GM19239 (cell line): Measurements from ENCODE around the gene SUB1.
A peak's percentile ranks its signal among the peaks of the same experiment; 100 is the strongest.
"Not testable (repeated sequence)": the region's sequence is repeated elsewhere in the genome, so short reads cannot be mapped to it uniquely, and the experiment has no call there.

Experiments
- DNase-seq: peaks from one replicate; pipeline ENCODE4 v3.0.0; 2011; ENCODE audit warnings: low spot score; ENCODE audit not compliant: insufficient read length
- FAIRE-seq: peaks from 2 replicates; lab custom pipeline; 2011; peaks lifted over from hg19 to GRCh38; lab: Jason Lieb, UNC

Gene SUB1

DNA sequence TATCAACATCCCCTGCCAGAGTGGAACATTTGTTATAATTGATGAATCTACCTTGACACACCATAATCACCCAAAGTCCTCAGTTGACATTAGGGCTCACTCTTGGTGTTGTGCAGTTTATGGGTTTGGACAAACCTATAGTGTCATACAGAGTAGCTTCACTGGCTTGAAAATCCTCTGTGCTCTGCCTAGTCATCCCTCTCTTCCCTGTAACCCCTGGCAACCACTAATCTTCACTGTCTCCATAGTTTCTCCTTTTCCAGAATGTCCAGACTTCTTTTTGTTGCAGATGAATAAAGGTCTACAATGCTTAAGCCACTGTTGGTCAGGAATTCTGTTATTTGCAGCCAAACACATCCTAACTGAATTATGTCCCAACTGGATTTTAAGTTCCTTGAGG is 22.5 kb upstream of the SUB1 start:
- DNase-seq (no peak), FAIRE-seq (no peak)

DNA sequence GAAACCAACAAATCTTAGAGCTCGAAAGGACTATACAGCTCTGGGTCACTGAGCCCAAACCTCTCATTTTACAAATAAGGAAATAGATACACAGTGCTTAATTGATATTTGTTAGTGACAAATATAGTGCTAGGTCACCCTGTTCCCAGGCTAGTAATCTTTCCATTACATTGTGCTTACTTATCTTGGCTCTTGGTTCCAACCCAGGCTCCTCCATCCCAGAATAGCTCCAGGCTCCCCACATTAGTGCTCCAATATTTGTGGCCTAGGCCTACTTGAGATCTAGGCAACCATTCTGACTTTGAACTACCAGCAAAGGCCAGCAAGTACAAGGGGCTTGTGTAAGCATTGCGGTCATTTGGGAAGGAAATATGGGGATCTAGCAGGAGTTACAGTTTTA is 21.7 kb upstream of the SUB1 start:
- FAIRE-seq (no peak), DNase-seq (no peak)

DNA sequence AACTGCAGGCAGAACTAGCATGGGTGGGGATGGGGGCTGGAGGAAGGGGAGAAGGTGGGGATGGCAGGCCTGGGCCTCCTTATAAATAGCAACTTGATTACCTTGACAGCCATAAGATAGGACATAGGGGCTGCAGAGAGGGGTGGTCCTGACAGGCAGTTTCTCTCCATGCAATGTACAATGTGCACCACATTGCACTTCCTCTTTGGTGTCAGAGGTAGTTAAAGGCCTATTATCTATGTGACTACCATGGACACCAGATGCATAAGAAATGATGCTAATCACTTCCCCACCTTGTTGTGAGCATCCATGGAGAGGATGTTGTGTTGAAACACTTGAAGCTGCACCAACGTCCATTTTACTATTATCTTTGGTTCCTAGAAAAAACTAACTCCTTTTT is 20.2 kb upstream of the SUB1 start:
- FAIRE-seq (no peak), DNase-seq (no peak)

DNA sequence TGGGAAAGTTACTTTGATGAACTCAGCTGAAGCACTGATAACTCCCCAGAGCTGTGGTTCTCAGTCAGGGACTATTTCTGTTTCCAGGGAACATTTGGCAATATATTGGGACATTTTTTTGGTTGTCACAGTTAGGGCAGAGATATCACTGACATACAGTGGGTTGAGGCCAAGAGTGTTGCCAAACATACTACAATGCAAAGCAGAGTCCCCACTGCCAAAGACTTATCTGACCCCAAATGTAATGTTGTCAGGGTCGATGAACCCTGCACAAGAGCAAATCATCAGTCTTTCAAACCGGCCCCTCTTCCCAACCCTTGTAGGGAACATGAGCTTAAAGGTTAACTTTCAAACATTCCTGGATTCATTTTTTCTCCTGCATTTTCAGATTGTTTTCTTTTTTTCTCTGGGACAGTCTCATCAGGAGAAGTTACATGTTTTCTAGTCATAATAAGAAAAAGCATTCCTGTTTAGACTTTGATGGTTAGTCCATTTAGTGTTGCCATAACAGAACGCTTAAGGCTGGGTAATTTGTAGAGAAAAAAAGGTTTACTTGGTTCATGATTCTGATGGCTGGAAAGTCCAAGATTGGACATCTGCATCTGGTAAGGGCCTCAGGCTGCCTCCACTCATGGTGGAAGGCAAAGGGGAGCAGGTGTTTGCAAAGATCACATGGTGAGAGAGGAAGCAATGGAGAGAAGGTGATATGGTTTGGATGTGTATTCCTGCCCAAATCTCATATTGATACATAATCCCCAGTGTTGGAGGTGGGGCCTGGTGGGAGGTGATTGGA is 18.8 kb upstream of the SUB1 start:
- no peak for DNase-seq
- no peak for FAIRE-seq

DNA sequence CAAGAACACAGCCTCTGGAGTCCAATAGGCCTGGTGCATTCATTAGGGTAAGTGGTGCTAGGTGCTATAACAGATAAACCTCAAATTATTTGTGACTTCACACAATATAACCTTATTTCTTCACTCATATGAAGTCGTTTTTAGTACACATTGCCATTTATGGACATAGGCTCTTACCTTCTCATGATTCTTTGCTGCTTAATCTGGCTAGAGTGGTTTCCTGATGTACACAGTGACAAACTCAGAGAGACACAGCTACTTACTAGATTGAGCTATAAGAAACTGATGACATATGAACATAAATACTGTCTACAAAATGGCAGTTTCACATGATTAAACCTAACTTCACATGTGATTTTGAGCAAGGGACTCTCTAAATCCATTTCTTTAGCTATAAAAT is 14.2 kb upstream of the SUB1 start:
- DNase-seq (no peak), FAIRE-seq (peak; percentile 28)

DNA sequence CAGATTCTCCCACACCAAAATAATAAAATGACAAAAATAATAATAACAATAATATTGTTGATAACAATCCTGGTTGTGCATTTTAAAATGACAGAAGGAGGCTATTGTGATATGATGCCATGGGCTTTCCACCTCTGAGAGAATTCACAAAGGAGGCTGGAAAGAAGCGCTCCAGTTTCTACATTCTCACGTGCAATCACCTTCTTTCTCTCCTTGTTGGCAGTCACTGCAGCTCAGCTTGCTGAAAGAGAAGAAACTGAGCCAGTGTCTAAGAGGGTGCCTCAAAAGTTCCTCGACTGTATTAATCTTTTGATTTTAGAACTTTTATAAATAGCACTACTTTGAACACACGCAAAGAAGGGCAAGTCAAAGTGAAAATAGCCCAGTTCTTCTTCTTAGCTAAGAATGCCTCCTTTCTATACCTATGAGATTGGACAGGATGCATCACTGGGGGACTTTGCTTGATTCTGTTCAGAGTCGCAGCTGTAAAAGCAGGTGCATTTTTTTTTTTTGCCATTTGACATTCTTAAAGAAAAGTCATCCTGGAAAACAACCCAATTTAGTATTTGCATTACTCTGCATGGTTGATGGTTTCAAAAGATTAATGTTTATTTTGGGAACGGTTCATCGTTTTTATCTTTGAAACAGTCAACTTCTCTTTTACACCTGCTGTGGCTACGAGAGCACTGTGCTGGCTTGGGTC is 12.4 kb upstream of the SUB1 start:
- FAIRE-seq (peak; percentile 97), DNase-seq (no peak)

DNA sequence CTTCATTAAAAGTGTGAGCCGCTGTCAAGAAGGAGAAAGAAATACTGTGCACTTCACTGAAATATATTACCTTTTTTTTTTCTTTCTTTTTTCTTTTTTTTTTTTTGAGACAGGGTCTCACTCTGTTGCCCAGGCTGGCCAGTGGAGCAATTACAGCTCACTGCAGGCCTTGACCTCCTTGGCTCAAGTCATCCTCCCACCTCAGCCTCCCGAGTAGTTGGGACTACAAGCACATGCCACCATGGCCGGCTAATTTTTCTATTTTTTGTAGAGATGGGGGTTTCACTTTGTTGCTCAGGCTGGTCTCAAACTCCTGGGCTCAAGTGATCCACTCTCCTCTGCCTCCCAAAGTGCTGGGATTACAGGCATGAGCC is 11.9 kb upstream of the SUB1 start:
- not testable (repeated sequence) for FAIRE-seq

DNA sequence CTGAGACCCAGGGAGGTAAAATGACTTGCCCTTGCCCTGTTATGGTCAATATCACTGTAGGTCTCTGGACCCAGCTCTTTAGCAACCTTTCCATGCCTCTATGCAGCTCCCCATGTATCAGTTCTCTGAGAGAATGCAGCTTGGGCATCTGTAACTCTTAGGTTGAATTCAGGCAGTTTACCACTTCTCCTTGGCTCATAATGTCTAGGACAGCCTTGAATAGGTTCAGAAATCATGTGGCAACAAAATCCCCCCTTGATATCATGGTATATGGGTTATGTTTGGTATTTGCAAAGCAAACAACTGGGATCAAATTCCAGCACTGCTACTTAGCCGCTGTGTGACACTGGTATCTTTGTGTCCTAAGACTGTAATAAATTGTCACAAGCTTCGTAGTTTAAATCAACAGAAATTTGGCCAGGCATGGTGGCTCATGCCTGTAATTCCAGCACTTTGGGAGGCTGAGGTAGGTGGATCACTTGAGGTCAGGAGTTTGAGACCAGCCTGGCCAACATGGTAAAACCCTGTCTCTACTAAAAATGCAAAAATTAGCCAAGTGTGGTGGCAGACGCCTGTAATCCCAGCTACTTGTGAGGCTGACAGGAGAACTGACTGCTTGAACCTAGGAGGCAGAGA is 10.7 kb upstream of the SUB1 start:
- FAIRE-seq (no peak), DNase-seq (no peak)

More for the DNA sequence above, 11.9 kb upstream of the SUB1 start:
- not testable (repeated sequence) for DNase-seq

DNA sequence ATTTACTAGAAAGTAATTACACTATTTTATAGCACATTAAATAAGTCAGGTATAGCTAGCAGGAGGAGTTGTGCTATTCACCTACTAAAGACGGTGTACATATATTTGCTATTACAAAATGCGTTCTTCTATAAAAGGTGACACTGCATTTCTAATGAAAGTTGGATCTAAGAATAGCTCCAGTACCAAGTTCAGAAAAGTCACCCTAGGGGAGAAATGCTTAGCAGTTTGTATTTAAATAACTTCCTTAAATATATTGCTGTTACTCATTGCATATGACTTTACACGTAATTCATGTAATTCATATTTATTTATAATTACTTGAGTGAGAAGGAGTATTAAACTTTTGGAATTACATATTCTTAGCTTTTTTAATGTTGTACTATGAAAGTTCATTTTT is 7.0 kb upstream of the SUB1 start:
- FAIRE-seq (no peak), DNase-seq (no peak)

DNA sequence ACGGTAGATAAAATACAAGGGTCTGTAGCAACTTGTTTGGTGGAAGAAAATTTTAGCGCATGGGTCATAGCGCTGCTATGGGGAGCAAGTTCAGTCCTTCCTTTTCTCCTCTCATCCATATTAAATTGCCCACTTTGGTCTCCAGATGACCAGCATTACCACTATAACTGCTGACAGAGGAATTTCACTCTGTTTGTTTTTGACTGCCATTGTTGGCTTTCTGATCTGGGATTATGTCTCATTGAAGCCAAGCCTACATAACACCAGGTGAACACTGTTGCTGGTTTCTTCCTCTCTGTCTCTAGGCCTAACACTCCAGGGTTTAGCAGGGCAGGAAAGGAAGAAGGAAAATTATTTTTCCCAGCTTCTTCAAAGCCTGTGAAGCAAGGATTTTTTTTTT is 6.6 kb upstream of the SUB1 start:
- no peak for DNase-seq
- no peak for FAIRE-seq

DNA sequence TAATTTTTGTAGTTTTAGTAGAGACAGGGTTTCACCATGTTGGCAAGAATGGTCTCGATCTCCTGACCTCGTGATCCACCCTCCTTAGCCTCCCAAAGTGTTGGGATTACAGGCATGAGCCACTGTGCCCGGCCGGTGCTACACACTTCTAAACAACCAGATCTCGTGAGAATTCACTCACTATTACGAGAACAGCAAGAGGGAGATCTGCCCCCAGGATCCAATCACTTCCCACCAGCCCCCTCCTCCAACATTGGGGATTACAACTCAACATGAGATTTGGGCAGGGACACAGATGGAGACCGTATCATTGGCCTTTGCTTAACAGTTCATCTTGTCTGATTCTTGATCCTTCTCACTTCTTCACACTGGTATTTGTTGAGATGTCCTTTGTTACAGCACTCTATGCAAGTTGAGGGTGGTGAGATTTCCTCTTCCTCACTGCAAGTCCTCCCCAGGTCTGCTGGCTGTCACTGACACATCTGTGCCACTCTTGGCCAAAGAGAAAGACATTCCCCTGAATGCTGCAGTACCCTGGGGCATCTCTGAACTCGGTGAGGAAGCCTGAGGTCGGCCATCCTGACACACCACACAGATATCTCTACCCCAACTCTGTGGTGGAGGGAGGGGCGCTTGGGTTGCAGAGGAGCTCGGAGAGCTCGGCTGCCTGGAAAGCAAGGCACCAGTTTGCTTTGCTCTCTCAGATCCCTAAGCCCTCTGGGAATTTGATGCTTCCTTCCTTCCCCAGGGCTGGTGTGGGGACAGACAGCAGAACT is 4.2 kb upstream of the SUB1 start:
- FAIRE-seq, result peak; percentile 8
- DNase-seq, result no peak

DNA sequence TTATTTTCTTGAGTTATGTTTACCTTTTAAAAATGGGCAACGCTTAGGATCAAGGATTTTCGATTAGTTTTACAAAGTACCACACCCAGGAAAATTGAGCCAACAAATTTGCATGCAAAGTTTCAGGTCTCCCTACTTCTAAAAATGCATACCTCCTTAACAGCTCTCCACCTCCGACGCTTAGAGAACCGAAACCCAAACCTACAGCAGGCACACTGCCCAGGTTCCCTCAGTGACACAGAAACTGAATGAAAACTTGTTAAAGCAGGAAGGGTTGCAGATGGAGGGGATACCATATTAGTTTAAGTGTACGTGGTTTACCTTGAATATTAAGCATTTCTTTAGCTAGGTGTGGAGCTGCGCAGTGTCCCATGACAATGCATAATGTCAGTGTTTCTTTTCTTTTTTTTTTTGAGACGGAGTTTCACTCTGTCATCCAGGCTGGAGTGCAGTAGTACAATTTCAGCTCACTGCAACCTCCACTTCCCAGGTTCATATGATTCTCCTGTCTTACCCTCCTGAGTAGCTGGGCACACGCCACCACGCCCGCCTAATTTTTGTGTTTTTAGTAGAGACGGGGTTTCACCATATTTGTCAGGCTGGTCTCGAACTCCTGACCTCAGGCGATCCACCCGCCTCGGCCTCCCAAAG is 1.6 kb upstream of the SUB1 start:
- FAIRE-seq (peak; percentile 96), DNase-seq (peak; percentile 36)

DNA sequence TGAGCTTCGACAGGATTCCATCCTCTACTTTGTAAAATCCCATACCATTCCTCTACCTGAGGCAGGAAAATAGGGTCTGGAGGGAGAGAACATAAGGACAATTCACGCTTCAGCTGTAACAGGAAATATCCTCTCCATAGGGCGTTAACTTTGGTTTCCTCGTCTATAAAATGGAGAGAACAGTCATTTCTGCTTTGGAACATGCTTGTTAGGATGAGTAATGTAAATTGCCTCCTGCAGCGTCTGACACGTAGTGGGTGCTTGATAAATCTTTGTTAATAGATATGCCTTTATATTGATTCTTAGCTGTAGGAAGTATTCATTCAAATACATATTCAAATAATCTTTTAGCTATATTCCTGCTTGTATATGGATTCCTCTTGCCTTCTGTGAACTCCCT is 711 bp upstream of the SUB1 start:
- DNase-seq (no peak), FAIRE-seq (peak; percentile 47)

DNA sequence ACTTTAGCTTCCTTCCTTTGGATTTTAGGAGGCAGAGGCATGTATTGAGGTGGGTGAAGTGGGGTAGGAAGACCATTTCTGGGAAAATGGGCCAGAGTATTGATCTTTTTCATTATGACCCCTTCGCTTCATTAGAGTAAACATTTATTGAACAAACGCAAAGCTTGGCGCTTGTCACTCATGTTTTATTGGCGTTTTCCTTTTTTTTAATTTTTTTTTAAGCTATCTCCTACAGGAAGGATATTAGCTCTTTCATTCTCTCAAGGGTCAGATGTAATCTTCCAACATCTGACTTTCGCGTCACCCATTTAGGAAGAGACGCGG is 273 bp upstream of the SUB1 start:
- DNase-seq (no peak), FAIRE-seq (no peak)

DNA sequence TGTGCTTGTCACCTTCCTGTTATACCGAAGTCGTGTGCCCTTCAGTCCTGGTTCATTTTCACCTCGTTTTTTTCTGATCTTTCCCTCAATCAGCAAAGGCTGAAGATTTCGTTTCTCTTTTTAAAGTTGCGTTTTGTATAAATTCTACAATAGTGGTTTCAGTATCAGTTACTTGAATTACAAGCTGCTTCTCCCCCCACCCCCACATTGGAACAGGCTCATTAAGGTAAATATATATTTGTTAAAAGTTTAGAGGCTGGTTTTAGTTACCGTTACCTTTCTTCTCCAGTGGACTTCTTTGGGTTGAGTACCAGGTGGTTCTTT is 881 bp downstream of the SUB1 start:
- DNase-seq (no peak), FAIRE-seq (peak; percentile 64)

DNA sequence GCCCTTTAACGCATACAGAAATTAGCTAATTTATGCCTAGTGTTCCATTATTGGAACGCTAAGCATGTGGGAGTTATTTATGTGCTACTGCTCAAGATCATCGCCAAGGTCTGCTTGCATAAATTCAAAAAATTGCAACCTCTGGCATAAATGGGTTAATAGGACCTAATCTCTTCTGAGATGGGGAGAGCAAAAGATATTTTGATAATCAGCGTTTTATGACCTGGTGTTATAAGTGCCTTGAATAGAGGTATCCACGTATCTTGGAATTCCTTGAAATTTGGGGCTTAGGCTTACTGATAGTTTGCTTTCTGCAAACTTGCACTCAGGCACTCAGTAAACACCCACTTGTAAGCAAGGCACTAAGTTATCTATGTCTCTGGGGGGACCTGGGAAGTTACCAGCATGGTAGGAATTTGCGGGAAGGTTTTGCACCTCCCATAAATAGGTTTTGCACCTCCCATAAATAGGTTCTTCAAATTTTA is 1.8 kb downstream of the SUB1 start:
- DNase-seq, result no peak
- FAIRE-seq, result no peak

DNA sequence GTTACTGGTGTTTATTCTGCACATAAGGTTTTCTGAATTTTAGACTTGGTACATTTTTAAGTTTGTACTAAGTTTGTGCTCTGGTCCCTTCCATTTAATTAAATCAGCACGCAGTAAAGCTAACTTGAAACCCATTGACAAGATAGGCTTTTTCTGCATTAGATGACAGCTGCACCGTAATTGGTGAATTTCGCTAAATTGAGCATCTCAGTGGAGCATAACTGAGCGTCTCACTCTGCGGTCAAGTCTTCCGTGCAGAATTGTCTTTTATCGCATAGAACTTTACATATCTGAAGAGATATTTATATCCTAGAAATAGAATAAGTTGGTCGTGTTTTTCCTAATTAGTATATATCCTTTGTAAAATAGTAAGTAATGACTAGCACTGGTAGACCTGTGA is 4.1 kb downstream of the SUB1 start:
- no peak for DNase-seq
- no peak for FAIRE-seq

DNA sequence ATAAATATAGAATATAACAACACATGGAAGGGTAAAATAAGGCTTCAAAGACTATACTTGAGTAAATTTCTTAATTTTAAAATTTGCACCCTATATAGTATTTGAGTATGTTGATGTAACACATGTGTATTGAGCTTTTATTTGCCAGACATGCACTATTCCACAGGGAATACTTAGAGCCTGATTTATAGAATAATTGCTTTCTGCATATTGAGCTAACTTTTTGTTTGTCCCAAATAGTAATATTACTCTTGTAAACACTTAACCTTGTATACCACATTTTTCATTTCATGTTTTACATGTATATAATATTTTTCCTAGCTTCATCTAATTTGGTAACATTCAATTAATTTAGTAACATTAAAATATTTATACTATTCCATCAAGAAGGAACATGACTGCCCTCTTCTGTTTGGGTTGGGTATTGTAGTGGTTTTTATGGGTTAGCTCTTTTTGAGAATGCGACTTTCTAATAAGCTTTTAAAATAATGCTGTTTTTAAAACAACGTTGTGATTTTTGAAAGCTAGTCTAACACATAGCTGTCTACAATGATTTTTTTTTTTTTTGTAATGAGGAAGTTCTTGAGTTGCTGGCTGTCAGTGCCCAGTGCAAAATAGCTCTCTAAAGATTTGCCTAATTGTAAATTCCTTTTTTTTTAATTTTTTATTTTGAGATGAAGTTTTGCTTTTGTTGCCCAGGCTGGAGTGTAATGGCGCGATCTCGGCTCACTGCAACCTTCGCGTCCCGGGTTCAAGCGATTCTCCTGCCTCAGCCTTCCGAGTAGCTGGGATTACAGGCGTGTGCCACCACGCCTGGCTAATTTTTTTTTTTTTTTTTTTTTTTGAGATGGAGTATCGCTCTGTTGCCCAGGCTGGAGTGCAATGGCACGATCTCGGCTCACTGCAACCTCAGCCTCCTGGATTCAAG is 4.8 kb downstream of the SUB1 start:
- FAIRE-seq (peak; percentile 61), DNase-seq (no peak)

DNA sequence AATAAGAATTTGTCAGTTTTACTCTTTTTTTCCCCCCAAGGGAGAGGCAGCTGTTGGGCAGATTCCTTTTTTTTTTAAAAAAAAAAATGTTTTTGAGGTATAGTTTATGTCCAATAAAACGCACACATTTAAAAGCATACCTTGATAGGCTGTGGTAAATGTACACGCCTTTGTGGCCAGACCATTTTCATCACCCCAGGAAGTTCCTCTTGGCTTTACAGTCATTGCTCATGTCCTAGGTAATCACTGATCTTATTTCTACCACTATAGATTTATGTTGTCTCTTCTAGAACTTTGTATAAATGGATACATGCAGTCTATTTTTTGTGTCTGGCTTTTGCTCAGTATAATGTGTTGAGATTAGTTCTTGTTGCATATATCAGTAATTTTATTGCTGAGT is 9.8 kb downstream of the SUB1 start:
- FAIRE-seq, result peak; percentile 8
- no peak for DNase-seq
